Neural cell (in vitro differentiated cells): ENCODE data around the gene KCNK10. TPM values are rescaled to one million over a fixed set of nuclear protein-coding genes. Genes with fewer than 3 reads are reported as not detected.
A peak's percentile ranks its signal among the peaks of the same experiment; 100 is the strongest.

Experiments used
- H2AFZ ChIP-seq: fragments of 200-600, 300-800 bp; sonication (generic), shearing (Covaris generic); 2 replicates; pipeline ENCODE4 v1.6.0; 2014; ENCODE audit warnings: low read depth, mild to moderate bottlenecking, antibody characterized with exemption, low read length, moderate library complexity
- H3F3A ChIP-seq: fragments of 200-600 bp; shearing (Covaris generic); 2 replicates; pipeline ENCODE4 v1.6.1; 2016; ENCODE audit warnings: mild to moderate bottlenecking, moderate library complexity, mixed read lengths, antibody characterized with exemption, low read length; ENCODE audit not compliant: insufficient read depth, poor library complexity, severe bottlenecking
- H3K27ac ChIP-seq: fragments of 200-600, 300-800 bp; sonication (generic), shearing (Covaris generic); 2 replicates; pipeline ENCODE4 v1.5.1; 2014; ENCODE audit warnings: mild to moderate bottlenecking, low read length, moderate library complexity
- H3K27me3 ChIP-seq: fragments of 300-800, 200-600 bp; sonication (generic), shearing (Covaris generic); 2 replicates; pipeline ENCODE4 v1.6.0; 2014; ENCODE audit warnings: mild to moderate bottlenecking, low read depth, low read length, moderate library complexity; ENCODE audit not compliant: insufficient read depth
- H3K36me3 ChIP-seq: fragments of 300-800, 200-600 bp; sonication (generic), shearing (Covaris generic); 2 replicates; pipeline ENCODE4 v1.5.1; 2014; ENCODE audit warnings: mild to moderate bottlenecking, antibody characterized with exemption, low read length, moderate library complexity; ENCODE audit not compliant: insufficient read depth
- H3K4me2 ChIP-seq: fragments of 300-800, 200-600 bp; sonication (generic), shearing (Covaris generic); 2 replicates; pipeline ENCODE4 v1.6.0; 2014; ENCODE audit warnings: mild to moderate bottlenecking, low read length
- H3K4me3 ChIP-seq: fragments of 300-800, 200-600 bp; sonication (generic), shearing (Covaris generic); 2 replicates; pipeline ENCODE4 v1.5.1; 2014; ENCODE audit warnings: mild to moderate bottlenecking, low read length, moderate library complexity
- H3K79me2 ChIP-seq: fragments of 200-600 bp; shearing (Covaris generic); replicated peaks from 2 replicates; pipeline ENCODE4 v1.6.0; 2014; ENCODE audit warnings: mild to moderate bottlenecking, low read length, moderate library complexity; ENCODE audit not compliant: insufficient read depth
- H3K9ac ChIP-seq: fragments of 300-800, 200-600 bp; sonication (generic), shearing (Covaris generic); 2 replicates; pipeline ENCODE4 v1.6.1; 2016; ENCODE audit warnings: mild to moderate bottlenecking, low read length, mixed read lengths
- H3K9me2 ChIP-seq: fragments of 200-600 bp; shearing (Covaris generic); 2 replicates; pipeline ENCODE4 v1.6.1; 2016; ENCODE audit warnings: mild to moderate bottlenecking, low read length, mixed read lengths; ENCODE audit not compliant: insufficient read depth
- H3K9me3 ChIP-seq: fragments of 200-600, 300-800 bp; sonication (generic), shearing (Covaris generic); 2 replicates; pipeline ENCODE4 v1.6.1; 2016; ENCODE audit warnings: mild to moderate bottlenecking, mixed run types, low read length, moderate library complexity, mixed read lengths
- H4K20me1 ChIP-seq: fragments of 200-600 bp; shearing (Covaris generic); 2 replicates; pipeline ENCODE4 v1.6.1; 2016; ENCODE audit warnings: mild to moderate bottlenecking, mixed run types; ENCODE audit not compliant: insufficient read depth
- CTCF ChIP-seq: fragments of 450-650 bp; IDR thresholded peaks from 2 replicates; pipeline ENCODE4 v1.5.1; 2014; ENCODE audit warnings: antibody characterized with exemption, mild to moderate bottlenecking, moderate library complexity; ENCODE audit not compliant: poor library complexity, severe bottlenecking
- EP300 ChIP-seq: fragments of 450-650 bp; conservative IDR thresholded peaks from 2 replicates; pipeline ENCODE4 v1.6.1; 2014; ENCODE audit warnings: antibody characterized with exemption, mild to moderate bottlenecking, moderate library complexity; ENCODE audit not compliant: poor library complexity, severe bottlenecking
- EZH2 ChIP-seq: fragments of 200-600, 300-800 bp; shearing (Covaris generic), sonication (generic); IDR thresholded peaks from 2 replicates; pipeline ENCODE4 v1.6.1; 2014; ENCODE audit warnings: antibody characterized with exemption, low read length, borderline replicate concordance, mild to moderate bottlenecking; ENCODE audit not compliant: insufficient read depth, poor library complexity, severe bottlenecking
- MXI1 ChIP-seq: fragments of 450-650 bp; conservative IDR thresholded peaks from 2 replicates; pipeline ENCODE4 v1.6.1; 2014; ENCODE audit warnings: antibody characterized with exemption, mild to moderate bottlenecking; ENCODE audit not compliant: poor library complexity, severe bottlenecking
- POLR2AphosphoS5 ChIP-seq: IDR thresholded peaks from 2 replicates; pipeline ENCODE4 v1.6.1; 2012
- RAD21 ChIP-seq: fragments of 450-650 bp; conservative IDR thresholded peaks from 2 replicates; pipeline ENCODE4 v1.6.1; 2014; ENCODE audit warnings: antibody characterized with exemption, mild to moderate bottlenecking, moderate library complexity
- REST ChIP-seq: IDR thresholded peaks from 2 replicates; pipeline ENCODE4 v1.6.1; 2012; ENCODE audit warnings: borderline replicate concordance
- SMC3 ChIP-seq: fragments of 450-650 bp; conservative IDR thresholded peaks from 2 replicates; pipeline ENCODE4 v1.6.1; 2014; ENCODE audit warnings: antibody characterized with exemption, mild to moderate bottlenecking, moderate library complexity; ENCODE audit not compliant: poor library complexity
- TAF1 ChIP-seq: IDR thresholded peaks from 2 replicates; pipeline ENCODE4 v1.6.1; 2012; ENCODE audit warnings: low read depth
- polyA plus RNA-seq: library from polyadenylated mRNA; depleted of rRNA; stranded (reverse); fragments of >200 nt; gene quantifications from 2 replicates; pipeline ENCODE4 v1.2.3, GENCODE V29; 2014

The KCNK10 gene
- polyA plus RNA-seq, 1 donor from 2014 or later, result 6.9 TPM

- no peaks in the 10 kb centered on the region for H3K36me3 ChIP-seq
Measured at GRCh38 chr14:88247228-88247627, 75.8 kb downstream of the KCNK10 start.

GRCh38 chr14:88245321-88245720, 77.7 kb downstream of the KCNK10 start:
- Histone ChIP-seq H3K79me2 (no peaks in the 10 kb centered on the region), H3K27me3 (no peaks in the 10 kb centered on the region), H2AFZ (no peak overlapping the region), H3K4me2 (no peak overlapping the region), H4K20me1 (no peaks in the 10 kb centered on the region), H3K9ac (no peak overlapping the region), H3K9me2 (no peaks in the 10 kb centered on the region), H3K27ac (peak overlapping the region; percentile 50), H3K9me3 (no peaks in the 10 kb centered on the region), H3K36me3 (no peaks in the 10 kb centered on the region), H3K4me3 (no peak overlapping the region), H3F3A (no peaks in the 10 kb centered on the region)
- TF ChIP-seq POLR2AphosphoS5, result no peak
- no peak for TF ChIP-seq EP300
- TF ChIP-seq RAD21, result no peak
- no peak for TF ChIP-seq TAF1
- no peak for TF ChIP-seq REST
- TF ChIP-seq SMC3, result no peak
- TF ChIP-seq MXI1, result no peak
- no peak for TF ChIP-seq EZH2

More at GRCh38 chr14:88247228-88247627, 75.8 kb downstream of the KCNK10 start:
- Histone ChIP-seq H3K9me3 (no peaks in the 10 kb centered on the region), H2AFZ (no peak overlapping the region), H3F3A (peaks cover 2% of the 10 kb centered on the region), H3K9me2 (no peaks in the 10 kb centered on the region), H4K20me1 (no peaks in the 10 kb centered on the region), H3K27me3 (no peaks in the 10 kb centered on the region), H3K79me2 (no peaks in the 10 kb centered on the region), H3K4me2 (no peak overlapping the region), H3K27ac (no peak overlapping the region), H3K9ac (no peak overlapping the region), H3K4me3 (no peak overlapping the region)
- TF ChIP-seq TAF1 (no peak), REST (no peak), RAD21 (no peak), POLR2AphosphoS5 (no peak), EZH2 (no peak), MXI1 (no peak), SMC3 (no peak), CTCF (no peak), EP300 (no peak)
